ENCODE data around the gene OTUD5.
"Not testable (repeated sequence)": the region's sequence is repeated elsewhere in the genome, so short reads cannot be mapped to it uniquely, and the experiment has no call there.

The OTUD5 gene

DNA sequence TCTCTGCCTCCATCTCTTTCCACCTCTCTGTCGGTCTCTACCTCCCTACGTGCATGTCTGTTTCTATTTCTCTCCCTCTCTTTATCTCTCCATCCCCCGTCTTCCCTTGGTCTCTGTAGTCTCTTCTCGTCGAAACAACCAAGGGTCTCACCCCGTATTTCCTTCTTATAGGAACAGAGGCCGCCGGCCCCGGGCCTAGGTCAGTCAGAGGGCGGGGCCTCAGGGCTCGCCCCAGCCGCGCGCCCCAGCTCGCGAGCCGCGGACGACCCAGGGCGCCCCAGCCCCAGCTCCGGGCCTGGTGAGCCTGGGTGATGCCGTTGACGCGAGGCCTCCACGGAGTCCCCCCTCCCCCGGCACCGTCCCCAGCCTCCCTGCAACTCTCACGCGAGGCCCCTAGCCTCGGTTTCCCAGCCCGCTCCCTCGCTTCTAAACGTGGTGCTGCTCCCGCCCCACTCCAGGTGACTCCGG, 66.4 kb downstream of the OTUD5 start:
- in situ Hi-C loops (cut with MboI; ENCODE audit: low sequenced_read_pairs): no loop called here

- in situ Hi-C loops (cut with MboI; ENCODE audit: low sequenced_read_pairs): no loop called here
These were observed 67.0 kb downstream of the OTUD5 start for GRCh38 chrX:48890296-48890925.

DNA sequence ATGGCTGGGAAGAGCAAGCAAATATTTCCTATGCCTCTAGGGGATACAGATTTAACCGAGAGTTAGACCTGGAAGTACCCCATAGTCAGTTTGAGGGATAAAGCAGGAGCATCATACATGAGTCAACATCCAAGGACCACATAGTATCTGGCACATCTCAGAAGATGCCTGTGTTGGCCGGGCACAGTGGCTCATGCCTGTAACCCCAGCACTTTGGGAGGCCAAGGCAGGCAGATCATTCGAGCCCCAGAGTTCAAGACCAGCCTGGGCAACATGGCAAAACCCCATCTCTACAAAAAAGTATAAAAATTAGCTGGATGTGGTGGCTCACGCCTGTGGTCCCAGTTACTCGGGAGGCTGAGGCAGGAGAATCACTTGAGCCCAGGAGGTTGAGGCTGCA, 70.8 kb downstream of the OTUD5 start:
- in situ Hi-C loops (cut with MboI; ENCODE audit: low sequenced_read_pairs): not testable (repeated sequence)

- in situ Hi-C loops (cut with MboI; ENCODE audit: low sequenced_read_pairs): no loop called here
These were observed 73.7 kb downstream of the OTUD5 start for GRCh38 chrX:48883729-48884128.

- in situ Hi-C loops (cut with MboI; ENCODE audit: low sequenced_read_pairs): not testable (repeated sequence)
These were observed 80.5 kb downstream of the OTUD5 start for GRCh38 chrX:48876944-48877343.

Data from hTERT RPE-1 (cell line).